ENCODE data around the gene SLC12A9. TPM values are rescaled to one million over a fixed set of nuclear protein-coding genes. Genes with fewer than 3 reads are reported as not detected.
A peak's percentile ranks its signal among the peaks of the same experiment; 100 is the strongest.

The SLC12A9 gene
- total and polyA plus RNA-seq, 3 experiments from 2014 or later, result 9.5 to 29.1 (median 24.7) TPM

- no peaks in the 10 kb centered on the region for H3K9me3 Mint-ChIP-seq
- peaks cover 48% of the 10 kb centered on the region for H3K4me1 ChIP-seq (ENCODE audit: insufficient read depth, low read length)
- no peaks in the 10 kb centered on the region for H3K9me3 ChIP-seq (ENCODE audit: low read length)
- H3K4me1 Mint-ChIP-seq, result peaks cover 43 to 70% (median 67%) of the 10 kb centered on the region in 3 donors
- peak; percentile 49 to 76 (median 59) for DNase-seq
- peaks cover 46% of the 10 kb centered on the region for H3K36me3 ChIP-seq (ENCODE audit: insufficient read depth, low read length)
- CTCF ChIA-PET, result interaction anchor here (1.0 to 6.3 kb wide), 6 partner anchors 11 to 256 kb away, joined by 3 to 48 read pairs (median 6); partner anchors contain the start of genes SLC12A9 and SRRT
- peak overlapping the region; percentile 74 for H3K4me3 ChIP-seq (ENCODE audit: low read length)
- H3K36me3 Mint-ChIP-seq, result peaks cover 21 to 60% (median 23%) of the 10 kb centered on the region in 3 donors
- no peaks in the 10 kb centered on the region for H3K27me3 ChIP-seq (ENCODE audit: insufficient read depth, low read length, poor library complexity, severe bottlenecking)
- H3K27ac ChIP-seq (ENCODE audit: low read depth, low read length), result peak overlapping the region; percentile 81
- H3K27me3 Mint-ChIP-seq, result peaks cover 13 to 14% of the 10 kb centered on the region in 2 donors
- POLR2A ChIA-PET, result interaction anchor here (0.5 to 5.1 kb wide), 4 partner anchors 11 to 1494 kb away, joined by 3 to 102 read pairs (median 8); partner anchors contain the start of genes SLC12A9 and SRRT
- H3K4me3 Mint-ChIP-seq, result peak overlapping the region; percentile 87 to 96 (median 89)
- H3K27ac Mint-ChIP-seq, result peak overlapping the region; percentile 91 to 98 (median 96)
These were observed 35.2 kb downstream of the SLC12A9 start for GRCh38 chr7:100887516-100888290.

- peak overlapping the region; percentile 91 to 98 (median 96) for H3K27ac Mint-ChIP-seq
- DNase-seq, result peak in 1 of 5 donors; percentile 40
- CTCF ChIA-PET, result interaction anchor here (1.6 to 6.3 kb wide), 2 partner anchors 12 to 255 kb away, joined by 6 to 48 read pairs; partner anchors contain the start of gene SRRT
- H3K27me3 ChIP-seq (ENCODE audit: insufficient read depth, low read length, poor library complexity, severe bottlenecking), result no peaks in the 10 kb centered on the region
- H3K4me1 ChIP-seq (ENCODE audit: insufficient read depth, low read length), result peaks cover 48% of the 10 kb centered on the region
- no peaks in the 10 kb centered on the region for H3K9me3 Mint-ChIP-seq
- H3K4me3 ChIP-seq (ENCODE audit: low read length), result peak overlapping the region; percentile 74
- peaks cover 19 to 53% (median 21%) of the 10 kb centered on the region in 3 donors for H3K36me3 Mint-ChIP-seq
- H3K4me1 Mint-ChIP-seq, result peaks cover 42 to 70% (median 62%) of the 10 kb centered on the region in 3 donors
- peak overlapping the region; percentile 87 to 96 (median 89) for H3K4me3 Mint-ChIP-seq
- POLR2A ChIA-PET, result interaction anchor here (0.5 to 5.1 kb wide), 5 partner anchors 12 to 163 kb away, joined by 4 to 102 read pairs (median 9); partner anchors contain the start of genes SLC12A9 and SRRT
- H3K27me3 Mint-ChIP-seq, result peaks cover 14 to 18% of the 10 kb centered on the region in 2 donors
- peaks cover 39% of the 10 kb centered on the region for H3K36me3 ChIP-seq (ENCODE audit: insufficient read depth, low read length)
- H3K9me3 ChIP-seq (ENCODE audit: low read length), result no peaks in the 10 kb centered on the region
- H3K27ac ChIP-seq (ENCODE audit: low read depth, low read length), result peak overlapping the region; percentile 81
These were observed 35.9 kb downstream of the SLC12A9 start for GRCh38 chr7:100888291-100888987.

- Histone ChIP-seq H3K4me3 (ENCODE audit: low read length) (peak within 1 kb of the TSS; percentile 74), H3K27me3 (ENCODE audit: insufficient read depth, low read length, poor library complexity, severe bottlenecking) (no peaks in the 10 kb centered on the region), H3K9me3 (ENCODE audit: low read length) (no peaks in the 10 kb centered on the region), H3K27ac (ENCODE audit: low read depth, low read length) (peak within 1 kb of the TSS; percentile 81), H3K4me1 (ENCODE audit: insufficient read depth, low read length) (peaks cover 48% of the 10 kb centered on the region), H3K36me3 (ENCODE audit: insufficient read depth, low read length) (peaks cover 32% of the 10 kb centered on the region)
- DNase-seq, result peak in 1 of 5 donors; percentile 53
- Mint-ChIP-seq H3K4me1 (peaks cover 42 to 63% (median 62%) of the 10 kb centered on the region in 3 donors), H3K9me3 (no peaks in the 10 kb centered on the region), H3K27me3 (peaks cover 15 to 24% of the 10 kb centered on the region in 2 donors), H3K36me3 (peaks cover 19 to 46% (median 21%) of the 10 kb centered on the region in 3 donors), H3K27ac (peak within 1 kb of the TSS; percentile 91 to 98 (median 96)), H3K4me3 (peak within 1 kb of the TSS; percentile 87 to 96 (median 89))
- POLR2A ChIA-PET, result interaction anchor here (0.5 to 5.1 kb wide), 7 partner anchors 13 to 329 kb away, joined by 3 to 102 read pairs (median 8); partner anchors contain the start of genes SLC12A9, SRRT, TRIM56 and ZNHIT1
- CTCF ChIA-PET, result interaction anchor here (0.7 to 6.3 kb wide), 11 partner anchors 9 to 329 kb away, joined by 3 to 48 read pairs (median 4); partner anchors contain the start of genes PLOD3, SLC12A9, SRRT and ZNHIT1
These were observed 36.7 kb downstream of the SLC12A9 start, which contains the start of gene UFSP1 for GRCh38 chr7:100888988-100889750. Gene UFSP1 (minus strand): TSS chr7:100889715. CDS start chr7:100889271, 444 bp downstream.

GRCh38 chr7:100890653-100891567, 38.4 kb downstream of the SLC12A9 start:
- Mint-ChIP-seq H3K4me1 (peaks cover 30 to 49% (median 47%) of the 10 kb centered on the region in 3 donors), H3K4me3 (peak overlapping the region; percentile 86 to 96 (median 89)), H3K27me3 (peaks cover 17 to 27% of the 10 kb centered on the region in 2 donors), H3K9me3 (no peaks in the 10 kb centered on the region), H3K27ac (peak overlapping the region in 2 of 8 donors; percentile 57 to 79), H3K36me3 (peaks cover 9 to 29% (median 13%) of the 10 kb centered on the region in 3 donors)
- Histone ChIP-seq H3K27ac (ENCODE audit: low read depth, low read length) (peak overlapping the region; percentile 43), H3K4me3 (ENCODE audit: low read length) (peak overlapping the region; percentile 74), H3K9me3 (ENCODE audit: low read length) (no peaks in the 10 kb centered on the region), H3K4me1 (ENCODE audit: insufficient read depth, low read length) (peaks cover 56% of the 10 kb centered on the region), H3K27me3 (ENCODE audit: insufficient read depth, low read length, poor library complexity, severe bottlenecking) (peaks cover 6% of the 10 kb centered on the region), H3K36me3 (ENCODE audit: insufficient read depth, low read length) (peaks cover 15% of the 10 kb centered on the region)
- ChIA-PET CTCF (interaction anchor here (1.1 to 6.3 kb wide), 2 partner anchors 10 to 14 kb away, joined by 3 to 48 read pairs; partner anchors contain the start of gene SRRT), POLR2A (interaction anchor here (0.8 to 5.1 kb wide), 3 partner anchors 14 to 39 kb away, joined by 3 to 102 read pairs (median 3); partner anchors contain the start of gene SRRT)
- peak in 1 of 5 donors; percentile 49 for DNase-seq

GRCh38 chr7:100891568-100892247, 39.2 kb downstream of the SLC12A9 start:
- Histone ChIP-seq H3K4me1 (ENCODE audit: insufficient read depth, low read length) (peaks cover 55% of the 10 kb centered on the region), H3K36me3 (ENCODE audit: insufficient read depth, low read length) (peaks cover 7% of the 10 kb centered on the region), H3K27me3 (ENCODE audit: insufficient read depth, low read length, poor library complexity, severe bottlenecking) (peaks cover 14% of the 10 kb centered on the region), H3K27ac (ENCODE audit: low read depth, low read length) (no peak overlapping the region), H3K9me3 (ENCODE audit: low read length) (no peaks in the 10 kb centered on the region), H3K4me3 (ENCODE audit: low read length) (no peak overlapping the region)
- Mint-ChIP-seq H3K27ac (peak overlapping the region in 1 of 8 donors; percentile 79), H3K4me1 (peaks cover 33 to 47% (median 44%) of the 10 kb centered on the region in 3 donors), H3K27me3 (peaks cover 21 to 33% of the 10 kb centered on the region in 2 donors), H3K36me3 (peaks cover 8 to 21% (median 10%) of the 10 kb centered on the region in 3 donors), H3K9me3 (no peaks in the 10 kb centered on the region), H3K4me3 (peak overlapping the region; percentile 33 to 83 (median 65))
- POLR2A ChIA-PET, result interaction anchor here (0.8 to 1.1 kb wide), 2 partner anchors 17 to 40 kb away, joined by 3 read pairs; partner anchors contain the start of gene SRRT
- DNase-seq, result no peak
- CTCF ChIA-PET, result interaction anchor here (6.3 kb wide), 1 partner anchor 15 kb away, joined by 48 read pairs; the partner anchor contains the start of gene SRRT
